DMS53 treated with DMSO at 0.1 percent for 48 hours (cell line): Measurements from ENCODE around the gene ELAPOR2.
"Not testable (repeated sequence)": the region's sequence is repeated elsewhere in the genome, so short reads cannot be mapped to it uniquely, and the experiment has no call there.

Source experiments
- DNase-seq: peaks from one replicate; lab custom pipeline; 2025; ENCODE audit not compliant: unreplicated experiment; lab: John Stamatoyannopoulos, UW

The ELAPOR2 gene

DNA sequence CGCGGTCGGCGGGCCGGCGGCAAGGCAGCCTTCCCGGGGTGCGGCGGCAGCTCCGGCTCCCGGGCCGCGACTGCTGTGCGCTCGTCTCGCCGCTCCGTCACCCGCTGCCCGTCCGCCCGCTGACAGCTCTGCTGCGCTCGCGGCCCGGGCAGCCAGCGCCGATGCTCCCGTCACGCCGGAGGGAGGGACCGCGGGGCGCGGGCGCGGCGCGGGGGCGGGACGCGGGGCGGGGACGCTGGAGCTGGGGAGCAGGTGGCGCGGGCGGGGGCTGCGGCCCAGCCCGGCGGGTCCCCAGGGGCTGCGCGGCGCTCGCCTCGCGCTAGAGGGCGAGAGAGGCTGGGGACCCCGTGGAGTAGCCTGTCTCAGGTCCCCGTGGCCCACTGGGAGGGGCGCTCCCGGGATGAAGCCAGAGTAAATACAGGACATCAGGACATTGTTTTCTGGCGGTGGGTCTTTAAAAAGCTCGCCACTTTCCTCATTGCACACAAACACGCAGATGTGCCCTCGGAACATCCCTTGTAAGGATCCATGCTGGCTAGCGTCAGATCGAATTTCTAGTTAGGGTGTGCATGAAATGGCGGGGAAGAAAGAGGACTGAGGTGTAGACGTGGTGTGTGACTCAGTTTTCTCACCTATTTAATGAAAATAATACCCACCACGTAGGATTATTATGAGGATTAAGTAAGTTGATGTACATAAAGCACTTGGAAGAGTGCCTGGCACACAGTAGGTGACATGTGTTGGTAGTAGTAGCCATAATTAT, at the start of gene ELAPOR2:
Gene ELAPOR2 (minus strand): TSS at position 130 of the 763 bp plus-strand sequence. CDS start 141 bp downstream, outside the sequence.
- DNase-seq = peak; percentile 82

DNA sequence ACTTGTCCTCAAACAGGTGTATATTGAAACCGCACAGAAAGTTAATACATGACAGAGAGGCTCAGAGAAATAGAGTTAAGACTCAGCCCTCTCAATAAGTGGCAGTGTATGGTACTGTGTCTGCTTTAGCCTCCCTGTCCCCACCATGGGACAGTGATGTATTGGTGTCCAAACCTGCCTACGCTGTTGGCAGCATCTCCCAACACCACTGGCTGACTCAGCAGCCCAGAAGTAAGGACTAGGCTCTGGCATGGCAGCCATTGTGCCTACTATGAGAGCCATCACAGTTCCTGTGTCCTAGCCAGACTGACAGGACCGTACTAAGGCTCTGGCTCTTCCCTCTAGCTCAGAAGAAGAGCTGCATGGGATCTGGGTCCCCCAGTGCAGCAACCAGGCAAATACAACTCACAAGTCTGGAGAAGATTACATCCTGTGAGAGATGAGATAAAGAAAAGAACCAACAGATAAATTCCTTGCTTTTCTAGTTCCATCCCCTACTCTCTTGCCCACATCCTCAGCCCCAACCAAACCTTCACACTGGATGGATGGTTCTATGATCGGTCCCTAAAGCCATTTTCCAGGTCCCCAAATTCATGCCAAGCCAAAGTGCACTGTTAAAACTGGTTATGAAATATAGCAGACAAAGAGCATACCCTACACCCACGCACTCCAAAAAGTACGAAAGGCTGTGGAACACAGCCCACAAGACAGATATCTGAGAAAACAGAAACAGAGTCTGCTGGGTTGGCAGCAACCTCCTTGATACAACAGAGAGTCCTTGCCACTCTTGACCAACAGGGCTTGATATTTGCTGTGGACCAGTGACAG, 48.7 kb upstream of the ELAPOR2 start:
- DNase-seq = no peak

GRCh38 chr7:87106974-87107612, 47.6 kb upstream of the ELAPOR2 start:
- no peak for DNase-seq

DNA sequence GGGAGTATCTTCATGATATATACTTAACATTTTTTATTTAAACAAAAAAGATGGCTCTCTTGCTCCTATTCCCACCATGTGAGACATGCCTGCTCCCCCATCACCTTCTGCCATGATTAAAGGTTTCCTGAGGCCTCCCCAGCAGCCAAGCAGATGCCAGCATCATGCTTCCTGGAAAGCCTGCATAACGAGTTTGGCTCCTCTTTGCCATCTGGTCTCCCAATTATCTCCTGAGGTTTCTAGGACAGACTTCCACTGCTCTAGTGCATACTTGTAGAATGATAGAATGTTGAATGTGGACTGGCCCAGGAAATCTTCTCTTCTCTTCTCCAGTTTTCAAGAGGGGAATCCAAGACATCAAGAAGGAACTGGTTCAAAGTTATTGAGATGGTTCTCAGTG, 45.9 kb upstream of the ELAPOR2 start:
- no peak for DNase-seq

DNA sequence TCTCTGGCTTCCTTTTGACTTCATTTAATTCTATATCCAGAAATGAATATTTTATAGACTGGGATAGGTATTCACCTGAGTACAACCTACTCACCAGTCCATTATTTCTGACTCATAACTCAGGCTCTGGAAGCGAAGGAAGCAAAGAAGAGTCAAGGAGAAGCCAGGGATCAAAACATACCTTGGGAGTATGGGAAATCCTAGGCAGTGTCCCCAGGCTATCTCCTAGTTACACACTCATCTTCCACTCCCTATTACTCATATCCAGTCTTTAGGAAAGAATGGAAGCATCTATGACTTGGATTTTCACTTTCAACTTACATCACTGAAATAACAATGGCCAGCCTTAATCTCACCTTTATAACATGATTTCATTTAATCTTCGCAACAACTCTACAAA, 40.9 kb upstream of the ELAPOR2 start:
- DNase-seq = no peak

DNA sequence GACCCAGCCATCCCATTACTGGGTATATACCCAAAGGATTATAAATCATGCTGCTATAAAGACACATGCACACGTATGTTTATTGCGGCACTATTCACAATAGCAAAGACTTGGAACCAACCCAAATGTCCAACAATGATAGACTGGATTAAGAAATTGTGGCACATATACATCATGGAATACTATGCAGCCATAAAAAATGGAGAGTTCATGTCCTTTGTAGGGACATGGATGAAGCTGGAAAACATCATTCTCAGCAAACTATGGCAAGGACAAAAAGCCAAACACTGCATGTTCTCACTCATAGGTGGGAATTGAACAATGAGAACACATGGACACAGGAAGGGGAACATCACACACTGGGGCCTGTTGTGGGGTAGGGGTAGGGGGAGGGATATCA, 37.9 kb upstream of the ELAPOR2 start:
- not testable (repeated sequence) for DNase-seq

GRCh38 chr7:87094322-87094721, 34.9 kb upstream of the ELAPOR2 start:
- no peak for DNase-seq

DNA sequence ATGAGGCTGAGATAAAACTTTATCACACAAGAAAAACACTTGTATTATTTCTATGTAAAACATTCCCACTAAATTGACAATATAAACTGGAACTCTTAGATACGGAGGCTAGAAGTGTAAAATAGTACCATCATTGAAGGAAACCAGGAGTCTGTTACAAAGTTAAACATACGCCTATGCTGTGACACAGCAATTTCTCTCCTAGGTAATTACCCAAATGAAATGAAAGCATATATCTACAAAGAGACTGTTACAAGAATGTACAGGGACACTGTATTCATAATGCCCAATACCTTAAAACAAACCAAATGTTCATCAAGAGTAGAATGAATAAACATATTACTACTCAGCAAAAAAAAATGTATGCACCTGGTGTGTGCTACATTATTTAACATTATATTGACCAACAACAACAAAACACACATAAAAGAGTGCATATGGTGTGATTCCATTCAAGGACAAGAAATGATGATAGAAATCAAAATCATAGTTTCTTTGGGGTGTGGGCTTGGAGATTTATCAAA, 33.2 kb upstream of the ELAPOR2 start:
- DNase-seq = no peak

DNA sequence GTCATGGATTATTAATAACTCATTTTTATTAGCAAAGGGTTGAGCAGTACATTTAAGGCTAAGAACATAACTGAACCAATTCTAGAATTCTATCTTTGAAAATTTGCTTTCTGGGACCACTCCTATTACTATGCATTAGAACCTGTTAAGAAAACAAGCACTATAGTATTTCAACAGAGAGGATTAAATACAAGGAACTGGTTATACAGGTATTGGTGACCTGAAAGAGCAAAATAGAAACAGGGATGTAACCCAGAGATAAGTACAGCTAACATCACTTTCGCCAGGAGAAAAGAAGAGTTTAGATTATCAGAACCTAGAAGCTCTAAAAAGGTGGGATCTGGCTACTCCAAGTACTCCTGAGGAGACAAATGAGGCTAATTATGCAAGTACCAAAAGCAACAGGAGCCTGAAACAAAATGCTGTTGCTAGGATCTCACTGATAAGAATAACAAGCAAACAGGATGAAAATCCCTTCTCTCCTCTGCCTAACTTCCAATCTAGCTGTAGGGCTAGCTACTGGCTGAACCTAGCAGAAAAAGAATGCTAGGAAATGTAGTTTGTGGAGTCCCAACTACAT, 32.1 kb upstream of the ELAPOR2 start:
- peak; percentile 55 for DNase-seq

GRCh38 chr7:87083865-87084519, 24.5 kb upstream of the ELAPOR2 start:
- no peak for DNase-seq

DNA sequence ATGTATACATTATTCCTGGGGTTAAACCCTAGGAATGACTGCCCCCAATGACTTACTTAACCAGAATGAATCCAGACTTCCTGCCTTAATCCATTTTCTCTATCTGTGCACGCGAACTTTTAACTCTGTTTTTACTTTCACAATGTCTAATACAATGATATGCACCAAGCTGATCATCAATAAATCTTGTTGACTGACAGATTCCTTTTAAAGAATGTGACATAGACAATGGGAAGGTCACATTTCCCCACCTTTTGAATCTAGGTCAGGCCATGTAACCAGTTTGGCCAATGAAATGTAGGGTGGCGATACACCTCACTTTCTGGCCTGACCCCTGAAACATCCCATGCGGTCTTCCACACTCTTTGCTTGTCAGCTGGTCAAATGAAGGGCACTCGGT, 23.2 kb upstream of the ELAPOR2 start:
- no peak for DNase-seq

- no peak for DNase-seq
These were observed 16.4 kb upstream of the ELAPOR2 start for GRCh38 chr7:87075671-87076404.

DNA sequence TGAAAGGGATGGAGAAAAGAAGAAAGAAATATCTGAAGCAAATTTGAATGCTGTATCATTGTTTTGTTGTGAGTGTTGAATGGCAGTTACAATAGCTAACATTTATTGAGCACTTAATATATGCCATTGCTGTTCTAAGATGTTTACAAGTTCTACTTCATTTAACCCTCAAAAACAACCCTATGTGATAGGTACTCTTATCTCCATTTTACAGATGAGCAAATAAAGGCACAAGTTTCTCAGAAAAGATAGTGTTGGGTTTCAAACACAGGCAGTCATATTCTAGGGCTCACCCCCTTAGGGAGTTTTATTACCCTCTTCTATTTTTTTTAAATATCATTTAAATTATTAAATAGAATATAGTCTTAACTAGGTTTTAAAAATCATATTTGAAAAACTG, 8.3 kb upstream of the ELAPOR2 start:
- DNase-seq = no peak

- DNase-seq = no peak
These were observed 759 bp upstream of the ELAPOR2 start for GRCh38 chr7:87060288-87060537.

- DNase-seq = peak; percentile 29
These were observed 520 bp downstream of the ELAPOR2 start for GRCh38 chr7:87058744-87059524.

GRCh38 chr7:87057210-87057609, 2.2 kb downstream of the ELAPOR2 start:
- no peak for DNase-seq

- no peak for DNase-seq
These were observed 3.1 kb downstream of the ELAPOR2 start for GRCh38 chr7:87056346-87056745.

DNA sequence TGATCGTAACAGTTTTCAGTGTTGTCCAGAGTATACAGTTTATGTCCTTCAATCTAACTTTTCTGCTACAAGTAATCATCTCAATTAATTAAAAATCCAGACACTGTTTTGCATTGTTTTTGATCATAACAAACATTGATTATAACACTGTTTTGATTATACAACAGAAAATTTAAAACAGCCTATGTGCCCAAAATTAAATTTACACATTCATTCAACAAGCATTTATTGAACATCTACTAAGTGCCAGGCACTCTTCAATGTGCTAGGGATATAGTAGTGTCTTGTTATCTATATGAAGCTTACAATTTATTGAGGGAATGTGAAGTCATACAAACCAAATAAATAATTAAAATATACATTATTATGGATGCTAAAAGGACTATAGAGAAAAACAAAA, 10.6 kb downstream of the ELAPOR2 start:
- DNase-seq = no peak

- DNase-seq = no peak
These were observed 13.0 kb downstream of the ELAPOR2 start for GRCh38 chr7:87046456-87046855.
